ENCODE results near the gene YKT6.

YKT6 gene

GRCh38 chr7:44183386-44183785 lies 17.4 kb upstream of the YKT6 start:
- DNase-seq (ENCODE audit: insufficient read length, low spot score) (no peak), FAIRE-seq (no peak)
- no peak for TF ChIP-seq CTCF (IDR thresholded peaks at IDR 0.05; ENCODE audit: insufficient read depth, missing control alignments)

- no peak for TF ChIP-seq CTCF (IDR thresholded peaks at IDR 0.05; ENCODE audit: insufficient read depth, missing control alignments)
- FAIRE-seq = no peak
- DNase-seq (ENCODE audit: insufficient read length, low spot score) = no peak
Observed at GRCh38 chr7:44184206-44184872, 16.4 kb upstream of the YKT6 start.

- DNase-seq (ENCODE audit: insufficient read length, low spot score) (no peak), FAIRE-seq (no peak)
- TF ChIP-seq CTCF (IDR thresholded peaks at IDR 0.05; ENCODE audit: insufficient read depth, missing control alignments) = no peak
Observed at GRCh38 chr7:44184873-44185446, 15.8 kb upstream of the YKT6 start.

DNA sequence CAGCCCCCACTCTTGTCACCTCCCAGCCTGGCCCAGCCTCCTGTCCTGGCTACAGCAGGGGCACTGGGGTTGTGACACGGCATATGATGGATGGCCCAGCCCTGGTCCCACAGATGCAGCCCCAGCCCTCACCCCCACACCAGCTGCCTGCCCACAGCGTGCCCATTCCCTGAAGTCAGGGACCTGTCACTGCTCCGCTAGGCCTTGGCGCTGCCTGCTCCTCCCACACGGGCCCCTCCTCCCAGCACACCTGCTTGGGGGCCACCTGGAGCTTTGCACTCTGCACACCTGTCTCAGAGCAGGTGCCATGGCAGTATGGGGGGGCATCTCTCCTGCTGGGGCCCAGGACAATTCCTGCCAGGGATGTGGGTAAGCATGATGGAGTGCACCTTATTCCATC lies 15.0 kb upstream of the YKT6 start:
- no peak for FAIRE-seq
- TF ChIP-seq CTCF (IDR thresholded peaks at IDR 0.05; ENCODE audit: insufficient read depth, missing control alignments) = no peak
- DNase-seq (ENCODE audit: insufficient read length, low spot score) = no peak

- no peak for FAIRE-seq
- no peak for TF ChIP-seq CTCF (IDR thresholded peaks at IDR 0.05; ENCODE audit: insufficient read depth, missing control alignments)
Observed at GRCh38 chr7:44186736-44187135, 14.0 kb upstream of the YKT6 start.

GRCh38 chr7:44187636-44188416 lies 13.0 kb upstream of the YKT6 start:
- no peak for TF ChIP-seq CTCF (IDR thresholded peaks at IDR 0.05; ENCODE audit: insufficient read depth, missing control alignments)
- DNase-seq (ENCODE audit: insufficient read length, low spot score) = no peak
- no peak for FAIRE-seq

More at GRCh38 chr7:44186736-44187135, 14.0 kb upstream of the YKT6 start:
- DNase-seq (ENCODE audit: insufficient read length, low spot score) = no peak

Measured in D721Med (cell line).